OCI-LY1 (cell line): ENCODE results near the gene PP2D1.

Experiments
- EZH2 ChIP-seq: fragments of 200-600 bp; sonication (generic), shearing (Covaris generic); IDR thresholded peaks from 2 replicates; pipeline ENCODE4 v1.8.0; 2017; ENCODE audit warnings: borderline replicate concordance, mixed run types, mild to moderate bottlenecking, antibody characterized with exemption, low read length, moderate library complexity, mixed read lengths
- TF ChIP-seq, protein P1 (sequence below): fragments of 200-600 bp; sonication (generic), shearing (Covaris generic); IDR thresholded peaks from 2 replicates; pipeline ENCODE4 v1.5.1; 2017; ENCODE audit warnings: mild to moderate bottlenecking, antibody characterized with exemption, low read length, moderate library complexity, mixed read lengths

- TF ChIP-seq, protein P1, sequence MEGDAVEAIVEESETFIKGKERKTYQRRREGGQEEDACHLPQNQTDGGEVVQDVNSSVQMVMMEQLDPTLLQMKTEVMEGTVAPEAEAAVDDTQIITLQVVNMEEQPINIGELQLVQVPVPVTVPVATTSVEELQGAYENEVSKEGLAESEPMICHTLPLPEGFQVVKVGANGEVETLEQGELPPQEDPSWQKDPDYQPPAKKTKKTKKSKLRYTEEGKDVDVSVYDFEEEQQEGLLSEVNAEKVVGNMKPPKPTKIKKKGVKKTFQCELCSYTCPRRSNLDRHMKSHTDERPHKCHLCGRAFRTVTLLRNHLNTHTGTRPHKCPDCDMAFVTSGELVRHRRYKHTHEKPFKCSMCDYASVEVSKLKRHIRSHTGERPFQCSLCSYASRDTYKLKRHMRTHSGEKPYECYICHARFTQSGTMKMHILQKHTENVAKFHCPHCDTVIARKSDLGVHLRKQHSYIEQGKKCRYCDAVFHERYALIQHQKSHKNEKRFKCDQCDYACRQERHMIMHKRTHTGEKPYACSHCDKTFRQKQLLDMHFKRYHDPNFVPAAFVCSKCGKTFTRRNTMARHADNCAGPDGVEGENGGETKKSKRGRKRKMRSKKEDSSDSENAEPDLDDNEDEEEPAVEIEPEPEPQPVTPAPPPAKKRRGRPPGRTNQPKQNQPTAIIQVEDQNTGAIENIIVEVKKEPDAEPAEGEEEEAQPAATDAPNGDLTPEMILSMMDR, result no peak
- TF ChIP-seq EZH2, result no peak
Measured at GRCh38 chr3:19954676-19955075, 57.4 kb downstream of the PP2D1 start.
